HG03342 (cell line): ENCODE data around the gene PITPNC1.
"Not testable (repeated sequence)": the region's sequence is repeated elsewhere in the genome, so short reads cannot be mapped to it uniquely, and the experiment has no call there.

ENCODE experiments used
- ATAC-seq: cut with Tn5 transposase; IDR thresholded peaks from one replicate; pipeline ENCODE4 v1.9.1; 2021; ENCODE audit warnings: mild to moderate bottlenecking, moderate library complexity; ENCODE audit not compliant: unreplicated experiment

Gene PITPNC1

DNA sequence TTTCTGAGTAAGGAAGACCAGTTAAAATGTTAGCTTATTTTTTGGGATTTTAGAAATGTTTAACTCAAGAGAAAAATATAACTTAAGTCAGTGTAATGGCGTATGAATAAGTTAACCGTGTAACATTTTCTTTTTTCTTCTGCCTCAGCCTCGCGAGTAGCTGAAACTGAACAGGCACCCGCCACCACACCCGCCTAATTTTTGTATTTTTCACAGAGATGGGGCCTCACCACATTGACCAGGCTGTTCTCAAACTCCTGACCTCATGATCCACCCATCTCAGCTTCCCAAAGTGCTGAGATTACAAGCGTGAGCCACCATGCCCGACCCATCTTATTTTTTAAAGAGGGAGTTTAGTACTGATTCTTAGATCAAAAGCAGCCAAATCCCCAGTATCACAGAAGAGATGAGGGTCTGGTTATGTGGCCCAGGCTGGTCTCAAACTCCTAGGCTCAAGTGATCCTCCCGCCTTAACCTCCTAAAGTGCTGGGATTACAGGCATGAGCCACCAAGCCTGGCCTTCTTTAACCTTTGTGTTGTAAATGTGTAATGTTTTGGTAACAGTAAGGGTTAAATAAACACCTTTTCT is 16.8 kb downstream of the PITPNC1 start:
- ATAC-seq: no peak

DNA sequence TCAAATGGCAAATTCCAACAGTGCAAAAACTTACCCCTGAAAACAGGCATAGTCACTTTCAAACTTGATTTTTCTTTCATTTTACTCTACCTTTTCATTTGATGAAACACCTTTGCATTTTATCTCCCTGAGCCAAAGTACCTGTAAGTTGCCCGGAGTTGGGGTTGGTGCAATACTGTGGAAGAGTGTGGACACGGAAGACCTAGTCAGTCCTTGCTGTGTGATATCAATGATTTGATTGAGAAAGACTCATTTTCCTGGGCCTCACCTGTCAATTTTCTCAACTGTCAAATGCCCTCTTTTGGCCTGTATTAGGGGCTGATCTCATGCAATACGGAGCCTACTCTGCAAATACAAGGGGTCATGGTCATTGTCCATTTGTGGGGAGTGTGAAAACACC is 22.6 kb downstream of the PITPNC1 start:
- no peak for ATAC-seq

DNA sequence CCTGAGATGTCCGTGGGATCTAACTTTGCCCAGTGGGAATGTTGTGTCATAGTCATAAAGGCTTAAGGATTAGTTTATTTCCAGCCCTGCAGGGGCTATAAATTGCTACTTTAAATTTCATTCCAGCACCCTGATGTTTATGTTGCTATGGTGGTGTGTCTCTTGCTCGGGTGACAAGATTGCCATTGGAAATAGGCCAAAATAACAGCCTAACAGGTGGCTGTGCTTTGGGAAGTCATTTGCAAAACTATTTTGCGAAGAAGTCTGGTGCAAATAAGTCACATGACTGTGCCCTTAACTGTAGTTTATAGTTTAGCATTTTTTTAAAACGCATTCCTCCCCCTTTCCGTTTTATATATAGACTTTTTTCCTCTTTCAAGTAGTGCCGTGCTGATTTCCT is 23.1 kb downstream of the PITPNC1 start:
- no peak for ATAC-seq

DNA sequence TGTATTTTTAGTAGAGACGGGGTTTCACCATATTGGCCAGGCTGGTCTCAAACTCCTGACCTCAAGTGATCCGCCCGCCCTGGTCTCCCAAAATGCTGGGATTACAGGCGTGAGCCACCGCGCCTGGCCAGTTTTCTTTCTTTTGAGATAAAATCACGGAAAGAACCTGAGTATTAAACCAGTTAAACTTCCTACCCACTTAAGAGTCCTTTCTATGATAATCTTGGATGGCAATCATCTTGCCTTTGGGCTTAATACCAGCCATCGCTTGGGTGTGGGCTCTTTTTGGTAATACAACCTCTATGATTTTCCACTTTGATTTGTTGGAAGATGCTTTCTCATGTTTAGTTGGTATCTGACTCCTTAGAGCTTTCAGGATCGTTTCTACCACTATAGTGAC is 24.0 kb downstream of the PITPNC1 start:
- ATAC-seq: no peak

DNA sequence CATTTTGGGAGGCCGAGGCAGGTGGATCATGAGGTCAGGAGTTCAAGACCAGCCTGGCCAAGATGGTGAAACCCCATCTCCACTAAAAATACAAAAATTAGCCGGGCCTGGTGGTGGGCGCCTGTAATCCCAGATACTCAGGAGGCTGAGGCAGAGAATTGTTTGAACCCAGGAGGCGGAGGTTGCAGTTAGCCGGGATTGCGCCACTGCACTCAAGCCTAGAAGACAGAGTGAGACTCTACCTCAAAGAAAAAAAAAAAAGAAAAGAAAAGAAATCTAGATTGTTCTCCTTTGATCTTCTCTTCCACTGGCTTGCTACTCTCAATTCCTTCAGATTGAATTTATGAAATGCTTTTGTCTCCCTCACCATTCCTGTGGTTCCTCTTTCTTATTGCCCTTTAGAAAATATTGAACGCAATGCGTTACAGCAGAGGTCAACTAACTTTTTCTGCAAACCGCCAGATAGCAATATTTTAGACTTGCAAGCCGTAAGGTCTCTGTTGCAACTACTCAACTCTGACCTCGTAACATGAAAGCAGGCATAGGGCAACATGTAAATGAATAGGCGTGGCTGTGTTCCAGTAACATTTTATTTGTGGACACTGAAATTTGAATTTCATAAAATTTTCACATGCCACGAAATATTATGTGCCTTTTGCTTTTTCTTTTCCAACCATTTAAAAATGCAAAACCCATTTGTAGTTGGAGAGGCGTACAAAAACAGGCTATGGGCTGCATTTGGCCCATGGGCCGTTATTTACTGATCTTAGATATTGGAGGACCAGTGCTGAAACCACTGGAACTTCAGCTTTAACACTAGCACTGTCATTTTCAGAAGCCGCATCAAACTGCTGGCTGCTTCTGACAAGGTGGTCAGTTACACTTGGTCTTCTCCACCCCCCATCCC is 24.8 kb downstream of the PITPNC1 start:
- no peak for ATAC-seq

DNA sequence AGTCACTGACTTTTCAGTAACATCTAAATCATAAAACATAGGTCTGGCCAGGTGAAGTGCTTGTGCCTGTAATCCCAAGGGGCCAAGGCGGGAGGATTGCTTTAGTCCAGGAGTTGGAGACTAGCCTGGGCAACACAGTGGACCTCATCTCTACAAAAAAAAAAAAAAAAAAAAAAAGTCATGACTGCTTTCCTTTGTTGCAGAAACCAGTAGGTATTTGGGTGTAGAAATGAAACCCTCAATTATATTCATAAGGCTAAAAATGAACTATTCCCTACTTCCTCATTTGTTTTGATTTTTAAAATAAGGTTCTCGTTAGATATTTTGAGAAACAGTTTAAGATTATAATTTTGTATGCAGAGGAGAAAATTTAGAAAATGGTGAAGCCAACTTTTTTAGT is 26.0 kb downstream of the PITPNC1 start:
- no peak for ATAC-seq

DNA sequence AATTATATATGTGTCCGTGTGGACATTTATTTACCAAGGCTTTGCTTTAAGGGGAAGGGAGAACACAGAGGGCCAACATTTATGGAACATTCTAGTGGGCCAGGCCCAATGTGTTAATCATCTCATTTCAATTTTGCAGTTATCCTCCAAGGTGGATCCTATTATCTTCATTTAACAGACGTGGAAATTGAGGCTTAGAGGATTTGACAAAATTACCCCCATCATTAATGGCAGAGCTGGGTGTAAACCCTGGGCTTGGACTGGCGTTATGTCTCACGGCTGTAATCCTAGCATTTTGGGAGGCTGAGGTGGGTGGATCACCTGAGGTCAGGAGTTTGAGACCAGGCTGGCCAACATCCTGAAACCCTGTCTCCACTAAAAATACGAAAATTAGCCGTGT is 26.4 kb downstream of the PITPNC1 start:
- no peak for ATAC-seq

DNA sequence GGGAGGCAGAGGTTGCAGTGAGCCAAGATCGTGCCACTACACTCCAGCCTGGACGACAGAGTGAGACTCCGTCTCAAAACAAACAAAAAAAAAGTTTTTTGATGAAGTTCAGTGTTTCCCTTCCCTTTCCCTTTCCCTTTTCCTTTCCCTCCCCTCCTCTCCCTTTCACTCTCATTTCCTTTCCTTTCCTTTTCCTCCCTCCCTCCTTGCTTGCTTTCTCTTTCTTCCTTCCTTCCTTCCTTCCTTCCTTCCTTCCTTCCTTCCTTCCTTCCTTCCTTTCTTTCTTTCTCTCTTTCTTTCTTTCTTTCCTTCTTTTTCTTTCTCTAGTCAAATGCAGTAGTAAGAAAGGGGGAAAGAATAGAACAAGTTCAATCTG is 31.4 kb downstream of the PITPNC1 start:
- not testable (repeated sequence) for ATAC-seq

DNA sequence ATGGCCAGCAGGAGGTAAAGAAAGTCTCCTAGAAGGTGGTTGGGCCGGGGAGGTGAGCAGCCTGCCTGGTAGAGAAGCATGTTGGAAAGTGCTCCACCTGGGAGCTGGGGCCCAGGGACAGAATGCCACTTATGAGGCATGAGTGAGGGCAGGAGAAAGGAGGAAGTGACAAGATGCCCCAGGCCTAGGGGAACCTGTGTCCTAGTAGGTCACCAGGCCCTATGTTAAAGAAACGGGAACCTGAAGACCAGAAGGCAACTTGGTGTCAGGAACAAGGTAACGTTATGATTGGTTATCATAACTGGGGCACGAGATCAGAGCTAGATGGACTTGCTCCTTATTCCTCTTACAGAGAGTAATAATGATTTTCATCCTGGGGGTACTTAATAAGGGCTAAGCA is 34.3 kb downstream of the PITPNC1 start:
- ATAC-seq: no peak

DNA sequence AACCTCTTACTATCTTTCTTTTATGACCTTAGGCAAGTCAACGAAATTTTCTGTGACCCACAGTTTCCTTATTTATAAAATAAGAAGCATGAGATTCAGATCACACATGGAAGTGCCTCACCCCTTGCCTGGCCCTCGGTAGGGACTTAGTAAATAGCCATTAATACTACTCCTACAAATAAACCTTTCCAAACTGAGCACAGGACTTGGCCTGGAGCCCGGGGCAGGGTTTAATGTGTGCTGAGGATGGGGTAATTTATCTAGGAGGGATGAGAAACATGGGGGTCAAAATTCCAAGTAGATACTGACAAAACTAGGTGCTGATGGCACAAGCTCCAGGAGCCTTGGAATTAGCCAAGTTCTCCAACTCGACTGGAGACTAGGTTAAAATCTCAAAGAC is 35.0 kb downstream of the PITPNC1 start:
- ATAC-seq: no peak

DNA sequence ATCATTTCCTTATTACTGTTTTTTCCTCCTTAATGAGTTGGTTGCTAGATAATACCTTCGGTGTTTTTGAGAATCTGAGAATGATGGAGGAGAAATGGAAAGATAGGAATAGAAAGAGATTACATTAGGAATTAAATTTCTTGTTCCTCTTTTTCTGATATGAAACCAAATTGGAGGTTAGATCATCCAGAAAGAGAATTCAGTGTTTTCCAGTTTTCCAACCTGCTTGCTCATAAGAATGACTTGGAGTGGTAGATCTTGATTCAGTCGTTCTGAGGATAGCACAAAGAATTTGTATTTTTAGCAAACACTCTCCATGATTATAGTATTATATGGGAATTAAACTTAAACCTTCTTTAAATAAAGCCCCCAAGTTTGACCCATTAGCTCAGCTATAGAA is 35.9 kb downstream of the PITPNC1 start:
- ATAC-seq: no peak

DNA sequence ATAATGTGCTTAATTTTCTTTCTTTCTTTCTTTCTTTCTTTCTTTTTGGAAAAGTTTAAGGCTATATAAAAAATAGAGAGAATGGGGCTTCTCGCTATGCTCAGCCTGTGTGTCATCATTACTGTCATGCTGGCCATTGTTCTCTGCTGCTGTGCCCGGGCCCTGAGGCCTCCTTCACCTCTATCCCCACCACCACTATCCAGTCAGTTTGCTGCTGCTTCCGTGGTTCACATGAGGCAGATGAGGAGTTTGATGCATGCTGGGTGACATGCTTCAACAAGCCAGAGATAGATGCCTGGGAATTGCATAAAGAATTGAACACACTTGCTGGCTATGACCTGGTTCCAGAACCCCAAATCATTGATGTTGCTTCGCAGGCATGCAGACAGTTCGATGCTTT is 36.3 kb downstream of the PITPNC1 start:
- no peak for ATAC-seq

DNA sequence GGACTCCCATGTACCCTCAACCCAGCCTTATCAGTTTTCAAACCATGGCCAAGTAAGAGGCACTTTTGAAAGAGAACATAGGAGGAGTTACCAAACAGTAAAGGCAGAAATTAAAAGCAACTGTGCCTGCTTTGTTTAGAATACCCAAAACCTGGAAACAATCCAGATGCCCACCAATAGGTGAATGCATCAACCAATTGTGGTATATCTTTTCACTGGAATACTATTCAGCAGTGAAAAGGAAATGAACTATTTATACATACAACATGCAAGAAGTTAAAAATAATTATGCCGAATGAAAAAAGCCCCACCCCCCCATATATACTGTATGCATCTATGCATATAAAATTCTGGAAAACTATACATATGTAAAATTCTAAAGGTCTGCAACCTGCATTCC is 37.0 kb downstream of the PITPNC1 start:
- ATAC-seq: no peak

DNA sequence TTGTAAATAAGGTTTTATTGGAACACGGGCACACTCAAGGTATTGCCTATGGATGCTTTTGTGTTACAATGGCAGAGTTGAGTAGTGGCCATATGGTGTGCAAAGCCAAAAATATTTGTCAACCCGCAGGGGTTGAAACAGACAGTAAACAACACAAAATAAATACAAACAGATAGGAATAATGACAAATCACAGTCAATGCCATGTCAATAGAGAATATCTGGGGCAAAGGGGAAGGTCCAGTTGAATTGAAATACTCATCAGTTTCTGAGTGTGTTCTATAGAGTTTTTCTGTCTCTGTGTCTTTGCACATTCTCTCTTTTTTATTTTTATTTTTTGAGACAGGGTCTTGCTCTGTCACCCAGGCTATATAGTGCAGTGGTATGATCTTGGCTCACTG is 37.5 kb downstream of the PITPNC1 start:
- ATAC-seq: no peak

DNA sequence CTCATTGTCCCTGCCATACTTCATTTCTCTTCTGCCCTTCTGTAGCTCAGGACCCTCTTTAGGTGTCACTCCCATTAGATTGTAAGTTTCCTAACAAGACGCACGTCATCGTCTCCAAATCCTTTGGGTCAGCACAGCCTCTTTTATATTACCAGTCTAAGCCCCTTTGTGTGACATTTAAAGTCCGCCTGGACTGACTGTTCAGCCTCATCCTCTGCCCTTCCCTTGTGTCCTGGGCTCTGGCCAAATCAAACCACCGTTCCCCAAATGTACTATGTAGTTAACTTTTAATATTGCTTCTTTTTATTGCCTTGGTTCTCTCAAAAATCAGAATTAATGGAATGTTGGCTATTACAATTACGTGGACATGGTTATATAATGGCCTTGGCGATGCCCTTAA is 38.2 kb downstream of the PITPNC1 start:
- ATAC-seq: no peak

DNA sequence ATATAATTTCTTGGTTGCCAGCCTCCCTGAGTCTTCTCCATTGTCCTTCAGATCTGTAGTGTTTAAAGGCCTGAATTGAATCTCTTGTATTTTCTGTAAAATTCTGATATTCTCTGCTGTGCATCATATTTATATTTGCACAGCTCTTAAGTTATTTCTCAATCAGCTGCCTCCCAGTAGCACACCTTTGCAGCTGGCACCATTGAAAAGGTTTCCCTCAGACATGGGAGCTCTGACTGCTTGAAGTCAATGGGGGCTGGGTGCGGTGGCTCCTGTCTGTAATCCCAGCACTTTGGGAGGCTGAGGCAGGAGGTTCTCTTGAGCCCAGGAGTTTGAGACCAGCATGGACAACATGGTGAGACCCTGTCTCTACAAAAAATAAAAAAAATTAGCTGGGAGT is 40.4 kb downstream of the PITPNC1 start:
- no peak for ATAC-seq

DNA sequence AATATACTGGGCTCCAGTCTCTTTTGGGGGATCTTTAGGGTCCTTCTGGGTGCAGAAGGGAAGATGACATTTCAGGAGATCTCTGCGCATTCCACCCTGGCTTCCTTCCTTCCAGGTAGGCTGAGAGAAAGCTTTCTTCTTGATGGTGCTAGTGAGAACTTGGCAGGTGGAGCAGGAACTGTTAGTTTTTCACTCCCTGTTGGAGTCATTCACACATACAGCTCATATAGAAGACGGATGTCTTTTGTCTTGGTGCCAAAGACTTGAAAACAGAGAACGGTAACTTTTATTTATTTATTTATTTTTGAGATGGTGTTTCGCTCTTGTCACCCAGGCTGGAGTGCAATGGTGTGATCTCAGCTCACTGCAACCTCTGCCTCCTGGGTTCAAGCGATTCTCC is 43.9 kb downstream of the PITPNC1 start:
- no peak for ATAC-seq

DNA sequence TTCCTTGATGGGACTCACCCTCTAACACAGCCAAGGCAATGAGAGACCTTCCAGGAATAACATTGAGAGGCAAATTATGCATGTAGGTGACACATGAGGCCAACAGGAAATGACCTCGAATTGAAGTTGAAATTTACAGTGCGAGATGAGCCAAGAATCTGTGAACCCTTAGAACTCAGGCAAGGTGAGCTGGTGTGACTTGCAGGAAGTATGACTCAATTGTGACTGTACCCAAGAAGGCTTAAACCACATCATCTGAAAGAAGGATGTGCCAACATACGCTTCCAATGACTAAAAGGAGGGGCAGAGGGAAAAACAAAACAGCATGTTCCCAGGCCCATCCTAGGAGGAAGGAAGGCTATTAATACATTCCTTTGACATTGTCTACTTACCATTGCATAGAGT is 44.8 kb downstream of the PITPNC1 start:
- ATAC-seq: no peak

DNA sequence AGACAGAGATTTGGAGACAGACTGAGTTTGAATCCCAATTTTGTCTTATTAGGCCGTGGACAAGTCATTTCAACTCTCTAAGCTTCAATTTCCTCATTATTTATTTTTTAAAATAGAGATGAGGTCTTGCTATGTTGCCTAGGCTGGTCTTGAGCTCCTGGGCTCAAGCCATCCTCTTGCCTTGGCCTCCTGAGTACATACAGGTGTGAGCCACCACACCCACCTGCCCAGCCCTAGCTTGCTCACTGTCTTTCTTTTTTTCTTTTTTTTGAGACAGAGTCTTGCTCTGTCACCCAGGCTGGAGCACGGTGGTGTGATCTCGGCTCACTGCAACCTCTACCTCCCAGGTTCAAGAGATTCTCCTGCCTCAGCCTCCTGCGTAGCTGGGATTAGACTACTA is 45.2 kb downstream of the PITPNC1 start:
- ATAC-seq: not testable (repeated sequence)

DNA sequence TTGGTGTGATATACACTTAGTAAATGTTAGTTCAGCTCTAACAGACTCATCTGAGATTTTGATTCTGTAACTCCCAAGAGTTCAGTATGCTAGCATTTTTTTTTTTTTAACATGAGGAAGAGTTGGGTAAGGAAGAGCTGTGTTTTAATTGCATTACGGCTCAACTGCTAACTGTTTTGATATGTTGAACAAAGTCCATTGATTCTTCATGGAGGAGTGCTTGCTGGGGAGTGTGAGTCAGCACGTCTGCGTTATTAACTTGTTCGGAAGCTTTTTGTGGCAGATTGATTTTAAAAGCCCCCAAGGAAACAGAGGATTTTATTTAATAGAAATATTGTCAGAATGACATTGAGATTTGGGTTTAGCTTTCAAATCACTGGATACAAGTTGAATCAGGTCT is 45.8 kb downstream of the PITPNC1 start:
- no peak for ATAC-seq

DNA sequence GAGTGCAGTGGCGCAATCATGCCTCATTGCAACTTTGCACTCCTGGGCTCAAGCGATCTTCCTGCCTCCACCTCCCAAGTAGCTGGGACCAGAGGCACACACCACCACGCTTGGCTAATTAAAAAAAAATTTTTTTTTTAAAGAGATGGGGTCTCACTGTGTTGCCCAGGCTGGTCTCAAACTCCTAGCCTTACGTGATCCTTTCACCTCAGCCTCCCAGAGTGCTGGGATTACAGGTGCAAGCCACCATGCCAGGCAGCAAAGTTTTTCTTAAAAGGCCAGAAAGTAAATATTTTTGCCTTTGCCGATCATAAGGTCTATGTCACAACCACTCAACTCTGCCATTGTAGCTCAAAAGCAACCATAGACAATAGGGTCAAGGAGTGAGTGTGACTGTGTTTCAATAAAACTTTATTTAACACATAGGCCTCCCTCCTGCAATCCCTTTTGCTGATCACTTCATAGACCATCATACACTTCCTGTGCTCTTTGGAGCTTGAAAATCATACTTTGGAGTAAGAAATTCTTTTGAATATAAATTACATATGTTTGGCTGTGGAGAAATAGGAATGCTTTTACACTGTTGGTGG is 48.6 kb downstream of the PITPNC1 start:
- no peak for ATAC-seq

DNA sequence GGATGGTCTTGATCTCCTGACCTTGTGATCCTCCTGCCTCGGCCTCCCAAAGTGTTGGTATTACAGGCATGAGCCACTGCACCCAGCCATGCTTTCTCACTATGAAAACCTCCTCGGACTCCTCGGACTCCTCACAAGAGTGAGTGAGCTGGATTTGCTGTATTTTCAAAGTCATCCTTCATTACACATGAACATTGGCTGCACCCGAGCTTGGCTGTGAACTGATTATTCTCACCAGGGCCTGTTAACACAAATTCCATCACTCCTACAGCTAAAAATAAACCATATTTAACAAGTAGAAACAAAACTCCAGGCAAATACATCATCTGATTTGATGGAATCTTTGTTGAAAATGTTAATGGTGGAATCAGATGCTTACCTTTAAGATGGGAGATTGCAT is 50.3 kb downstream of the PITPNC1 start:
- no peak for ATAC-seq
